Suprapubic skin (tissue), 4 donors: ENCODE results near the gene KLHL26. TPM values are rescaled to one million over a fixed set of nuclear protein-coding genes. Genes with fewer than 3 reads are reported as not detected.

Experiments
- DNase-seq, 2 donors: peaks; one replicate each; pipeline ENCODE4 v3.0.0-alpha.2; 2019; ENCODE audit warnings: low spot score in 2 of 2
- H3K27ac ChIP-seq: fragments of 200-600 bp; sonication (generic); one replicate; pipeline ENCODE4 v1.5.1; 2019
- H3K27me3 ChIP-seq: fragments of 200-600 bp; sonication (generic); one replicate; pipeline ENCODE4 v1.5.1; 2019
- H3K36me3 ChIP-seq: fragments of 200-600 bp; sonication (generic); one replicate; pipeline ENCODE4 v1.5.1; 2019
- H3K4me1 ChIP-seq: fragments of 200-600 bp; sonication (generic); one replicate; pipeline ENCODE4 v1.5.1; 2019
- H3K4me3 ChIP-seq: fragments of 200-600 bp; sonication (generic); one replicate; pipeline ENCODE4 v1.5.1; 2019; ENCODE audit warnings: mild to moderate bottlenecking
- H3K9me3 ChIP-seq: fragments of 200-600 bp; sonication (generic); one replicate; pipeline ENCODE4 v1.5.1; 2019
- EP300 ChIP-seq: sonication (generic); formaldehyde crosslinking; IDR thresholded peaks from one replicate; pipeline ENCODE4 v1.6.1; 2017; ENCODE audit warnings: antibody characterized with exemption
- POLR2A ChIP-seq, 2 donors: fragments of 450-650 bp; IDR thresholded peaks; one replicate each; pipeline ENCODE4 v1.6.1; 2017; ENCODE audit warnings: antibody characterized with exemption in 2 of 2, mild to moderate bottlenecking in 2 of 2, moderate library complexity in 2 of 2
- POLR2AphosphoS5 ChIP-seq, 3 donors: sonication (generic); formaldehyde crosslinking; IDR thresholded peaks; one replicate each; pipeline ENCODE4 v1.6.1; 2017; ENCODE audit warnings: antibody characterized with exemption in 3 of 3
- WGBS: methylation state at CpG from one replicate; pipeline ENCODE4 v1.1.5; 2018; 5-methylcytosine and 5-hydroxymethylcytosine counted together
- total RNA-seq, 4 donors: library from RNA; depleted of rRNA; stranded (reverse); fragments of >200 nt; gene quantifications; one replicate each; pipeline ENCODE4 v1.1.0, GENCODE V29; 2016
- TF ChIP-seq, protein P1 (sequence below), 2 donors: fragments of 200-600 bp in 1 of 2; fragments of 450-650 bp in 1 of 2; sonication (generic) in 1 of 2; IDR thresholded peaks; one replicate each; pipeline ENCODE4 v1.5.1; 2016 to 2019; ENCODE audit warnings: antibody characterized with exemption in 2 of 2, mild to moderate bottlenecking in 1 of 2, moderate library complexity in 1 of 2

The KLHL26 gene
- total RNA-seq, 4 donors from 2014 or later: 6.9 to 26.5 (median 11.5) TPM

GRCh38 chr19:18650021-18650390, 13.2 kb downstream of the KLHL26 start:
- no peaks in the 10 kb centered on the region for H3K9me3 ChIP-seq
- peaks cover 42% of the 10 kb centered on the region for H3K4me1 ChIP-seq
- 42% methylated on average over 16 of the region's 17 CpGs for WGBS
- TF ChIP-seq POLR2A (IDR thresholded peaks at IDR 0.05) (no peak), EP300 (no peak), POLR2AphosphoS5 (IDR thresholded peaks at IDR 0.05) (no peak)
- TF ChIP-seq, protein P1, sequence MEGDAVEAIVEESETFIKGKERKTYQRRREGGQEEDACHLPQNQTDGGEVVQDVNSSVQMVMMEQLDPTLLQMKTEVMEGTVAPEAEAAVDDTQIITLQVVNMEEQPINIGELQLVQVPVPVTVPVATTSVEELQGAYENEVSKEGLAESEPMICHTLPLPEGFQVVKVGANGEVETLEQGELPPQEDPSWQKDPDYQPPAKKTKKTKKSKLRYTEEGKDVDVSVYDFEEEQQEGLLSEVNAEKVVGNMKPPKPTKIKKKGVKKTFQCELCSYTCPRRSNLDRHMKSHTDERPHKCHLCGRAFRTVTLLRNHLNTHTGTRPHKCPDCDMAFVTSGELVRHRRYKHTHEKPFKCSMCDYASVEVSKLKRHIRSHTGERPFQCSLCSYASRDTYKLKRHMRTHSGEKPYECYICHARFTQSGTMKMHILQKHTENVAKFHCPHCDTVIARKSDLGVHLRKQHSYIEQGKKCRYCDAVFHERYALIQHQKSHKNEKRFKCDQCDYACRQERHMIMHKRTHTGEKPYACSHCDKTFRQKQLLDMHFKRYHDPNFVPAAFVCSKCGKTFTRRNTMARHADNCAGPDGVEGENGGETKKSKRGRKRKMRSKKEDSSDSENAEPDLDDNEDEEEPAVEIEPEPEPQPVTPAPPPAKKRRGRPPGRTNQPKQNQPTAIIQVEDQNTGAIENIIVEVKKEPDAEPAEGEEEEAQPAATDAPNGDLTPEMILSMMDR (IDR thresholded peaks at IDR 0.05): no peak
- peak overlapping the region; percentile 89 for H3K27ac ChIP-seq
- H3K36me3 ChIP-seq: no peaks in the 10 kb centered on the region
- no peak for DNase-seq
- peak overlapping the region; percentile 36 for H3K4me3 ChIP-seq
- no peaks in the 10 kb centered on the region for H3K27me3 ChIP-seq

GRCh38 chr19:18650468-18651041, 13.7 kb downstream of the KLHL26 start:
- DNase-seq: peak; percentile 93 to 94
- no peak overlapping the region for H3K4me3 ChIP-seq

GRCh38 chr19:18651300-18651699, 14.5 kb downstream of the KLHL26 start:
- no peak for DNase-seq
- Histone ChIP-seq H3K27ac (peak overlapping the region; percentile 89), H3K27me3 (no peaks in the 10 kb centered on the region), H3K36me3 (no peaks in the 10 kb centered on the region), H3K4me1 (peaks cover 34% of the 10 kb centered on the region), H3K4me3 (no peak overlapping the region), H3K9me3 (no peaks in the 10 kb centered on the region)
- WGBS: 83% methylated on average over 1 of the region's 1 CpG
- TF ChIP-seq POLR2AphosphoS5 (IDR thresholded peaks at IDR 0.05) (no peak), EP300 (no peak), POLR2A (IDR thresholded peaks at IDR 0.05) (no peak)
- TF ChIP-seq, protein P1 (IDR thresholded peaks at IDR 0.05): no peak

More at GRCh38 chr19:18650468-18651041, 13.7 kb downstream of the KLHL26 start:
- H3K27me3 ChIP-seq: no peaks in the 10 kb centered on the region
- no peak for TF ChIP-seq POLR2AphosphoS5 (IDR thresholded peaks at IDR 0.05)
- TF ChIP-seq, protein P1 (IDR thresholded peaks at IDR 0.05): no peak
- H3K27ac ChIP-seq: peak overlapping the region; percentile 89
- peaks cover 36% of the 10 kb centered on the region for H3K4me1 ChIP-seq
- no peaks in the 10 kb centered on the region for H3K9me3 ChIP-seq
- H3K36me3 ChIP-seq: no peaks in the 10 kb centered on the region
- 75% methylated on average over 13 of the region's 34 CpGs for WGBS

GRCh38 chr19:18651733-18652132, 14.9 kb downstream of the KLHL26 start:
- Histone ChIP-seq H3K4me3 (no peak overlapping the region), H3K9me3 (no peaks in the 10 kb centered on the region), H3K4me1 (peaks cover 34% of the 10 kb centered on the region), H3K27me3 (no peaks in the 10 kb centered on the region), H3K27ac (no peak overlapping the region), H3K36me3 (no peaks in the 10 kb centered on the region)
- no peak for DNase-seq
- WGBS: 71% methylated on average over 4 of the region's 6 CpGs
- no peak for TF ChIP-seq POLR2AphosphoS5 (IDR thresholded peaks at IDR 0.05)
- TF ChIP-seq, protein P1 (IDR thresholded peaks at IDR 0.05): no peak
- no peak for TF ChIP-seq EP300
- TF ChIP-seq POLR2A (IDR thresholded peaks at IDR 0.05): no peak

DNA sequence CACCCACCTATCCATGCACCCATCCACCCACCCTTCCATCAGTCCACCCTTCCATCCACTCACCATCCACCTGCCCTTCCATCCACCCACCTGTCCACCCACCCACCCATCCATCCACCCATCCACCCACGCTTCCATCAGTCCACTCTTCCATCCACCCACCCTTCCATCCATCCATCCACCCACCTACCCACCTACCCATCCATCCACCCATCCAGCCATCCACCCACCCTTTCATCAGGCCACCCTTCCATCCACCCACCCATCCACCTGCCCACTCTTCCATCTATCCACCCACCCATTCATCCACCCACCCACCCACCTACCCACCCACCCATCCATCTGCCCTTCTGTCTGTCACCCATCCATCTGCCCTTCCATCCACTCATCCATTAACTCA, 17.0 kb downstream of the KLHL26 start:
- TF ChIP-seq POLR2AphosphoS5 (IDR thresholded peaks at IDR 0.05) (no peak), POLR2A (IDR thresholded peaks at IDR 0.05) (no peak), EP300 (no peak)
- TF ChIP-seq, protein P1 (IDR thresholded peaks at IDR 0.05): no peak
- DNase-seq: no peak
- H3K27me3 ChIP-seq: no peaks in the 10 kb centered on the region
- H3K36me3 ChIP-seq: no peaks in the 10 kb centered on the region
- WGBS: 95% methylated on average over 1 of the region's 1 CpG
- no peak overlapping the region for H3K4me3 ChIP-seq
- H3K4me1 ChIP-seq: peaks cover 46% of the 10 kb centered on the region
- H3K9me3 ChIP-seq: no peaks in the 10 kb centered on the region
- no peak overlapping the region for H3K27ac ChIP-seq
